ENCODE measurements around the gene GATAD2B. TPM values are rescaled to one million over a fixed set of nuclear protein-coding genes. Genes with fewer than 3 reads are reported as not detected.

The GATAD2B gene
- 10 to 100 TPM; 22.0 to 40.7 (median 28.1) TPM for total RNA-seq

GRCh38 chr1:153922972-153923925 is at the start of gene GATAD2B:
GATAD2B (minus strand) TSS chr1:153922972; CDS start chr1:153828347, 94,625 bp downstream.
- ATAC-seq (peak; percentile 96 to 98), DNase-seq (peak; percentile 100)
- intact Hi-C loops (cut with DNase I; ENCODE audit: low total_unique reads) (loop anchor here (1.0 to 5.0 kb wide), 5 partner anchors 23 to 126 kb away; partner anchors contain the start of genes CRTC2, DENND4B and RAB13), in situ Hi-C loops (cut with MboI; ENCODE audit: low sequenced_read_pairs in 4 of 4) (loop anchor here (10.0 to 25.0 kb wide), 2 partner anchors 62 to 111 kb away; partner anchors contain the start of gene RAB13 (in 1 of the 4))
- Histone ChIP-seq H3K27me3 (no peaks in the 10 kb centered on the region), H3K4me1 (peaks cover 42% of the 10 kb centered on the region in 2 donors), H3K9me3 (no peaks in the 10 kb centered on the region), H3K4me3 (peak within 1 kb of the TSS; percentile 56 to 93 (median 92)), H3K36me3 (no peaks in the 10 kb centered on the region), H3K27ac (peak within 1 kb of the TSS; percentile 98 to 99 (median 98))
- peak; percentile 2 to 68 for TF ChIP-seq POLR2A (IDR thresholded peaks at IDR 0.05)
- TF ChIP-seq, protein P1, sequence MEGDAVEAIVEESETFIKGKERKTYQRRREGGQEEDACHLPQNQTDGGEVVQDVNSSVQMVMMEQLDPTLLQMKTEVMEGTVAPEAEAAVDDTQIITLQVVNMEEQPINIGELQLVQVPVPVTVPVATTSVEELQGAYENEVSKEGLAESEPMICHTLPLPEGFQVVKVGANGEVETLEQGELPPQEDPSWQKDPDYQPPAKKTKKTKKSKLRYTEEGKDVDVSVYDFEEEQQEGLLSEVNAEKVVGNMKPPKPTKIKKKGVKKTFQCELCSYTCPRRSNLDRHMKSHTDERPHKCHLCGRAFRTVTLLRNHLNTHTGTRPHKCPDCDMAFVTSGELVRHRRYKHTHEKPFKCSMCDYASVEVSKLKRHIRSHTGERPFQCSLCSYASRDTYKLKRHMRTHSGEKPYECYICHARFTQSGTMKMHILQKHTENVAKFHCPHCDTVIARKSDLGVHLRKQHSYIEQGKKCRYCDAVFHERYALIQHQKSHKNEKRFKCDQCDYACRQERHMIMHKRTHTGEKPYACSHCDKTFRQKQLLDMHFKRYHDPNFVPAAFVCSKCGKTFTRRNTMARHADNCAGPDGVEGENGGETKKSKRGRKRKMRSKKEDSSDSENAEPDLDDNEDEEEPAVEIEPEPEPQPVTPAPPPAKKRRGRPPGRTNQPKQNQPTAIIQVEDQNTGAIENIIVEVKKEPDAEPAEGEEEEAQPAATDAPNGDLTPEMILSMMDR (IDR thresholded peaks at IDR 0.05 in 4 of 5, conservative IDR thresholded peaks at IDR 0.05 in 1 of 5), result no peak

- no peak for ATAC-seq
- Histone ChIP-seq H3K4me1 (peaks cover 18 to 20% of the 10 kb centered on the region in 2 donors), H3K27ac (no peak overlapping the region), H3K9me3 (no peaks in the 10 kb centered on the region), H3K27me3 (no peaks in the 10 kb centered on the region), H3K36me3 (peaks cover 0 to 27% of the 10 kb centered on the region in 2 donors), H3K4me3 (no peak overlapping the region)
- TF ChIP-seq, protein P1 (IDR thresholded peaks at IDR 0.05 in 4 of 5, conservative IDR thresholded peaks at IDR 0.05 in 1 of 5), result no peak
- TF ChIP-seq POLR2A (IDR thresholded peaks at IDR 0.05), result no peak
- no peak for DNase-seq
- intact Hi-C loops (cut with DNase I; ENCODE audit: low total_unique reads) (no loop called here), in situ Hi-C loops (cut with MboI; ENCODE audit: low sequenced_read_pairs in 4 of 4) (loop anchor here in 1 of 4 donors (10.0 kb wide), 1 partner anchor 156 kb away; no protein-coding TSS in a partner anchor)
Measured at GRCh38 chr1:153970346-153970745, 47.6 kb upstream of the GATAD2B start.

DNA sequence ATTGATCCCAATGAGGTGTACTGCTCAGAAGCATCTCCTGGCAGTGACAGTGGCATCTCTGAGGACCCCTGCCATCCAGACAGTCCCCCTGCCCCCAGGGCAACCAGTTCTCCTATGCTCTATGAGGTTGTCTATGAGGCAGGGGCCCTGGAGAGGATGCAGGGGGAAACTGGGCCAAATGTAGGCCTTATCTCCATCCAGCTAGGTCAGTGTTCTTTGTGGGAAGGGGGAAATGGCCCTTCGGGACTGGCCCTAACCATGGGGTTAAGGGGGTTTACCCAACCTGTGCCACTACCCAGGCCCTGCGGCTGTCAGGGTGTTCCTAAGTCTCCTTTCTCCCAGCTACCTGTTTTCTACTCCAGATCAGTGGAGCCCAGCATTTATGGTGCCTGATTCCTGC is 46.2 kb upstream of the GATAD2B start:
- Histone ChIP-seq H3K27me3 (no peaks in the 10 kb centered on the region), H3K4me1 (peaks cover 25 to 26% of the 10 kb centered on the region in 2 donors), H3K36me3 (peaks cover 0 to 13% of the 10 kb centered on the region in 2 donors), H3K9me3 (no peaks in the 10 kb centered on the region), H3K4me3 (no peak overlapping the region), H3K27ac (peak overlapping the region in 2 of 4 donors; percentile 87 to 90)
- in situ Hi-C loops (cut with MboI; ENCODE audit: low sequenced_read_pairs in 4 of 4), result loop anchor here in 1 of 4 donors (10.0 kb wide), 1 partner anchor 294 kb away; the partner anchor contains the start of genes ILF2 and NPR1
- no peak for DNase-seq
- TF ChIP-seq, protein P1 (IDR thresholded peaks at IDR 0.05 in 4 of 5, conservative IDR thresholded peaks at IDR 0.05 in 1 of 5), result no peak
- TF ChIP-seq POLR2A (IDR thresholded peaks at IDR 0.05), result no peak
- ATAC-seq, result no peak
- intact Hi-C loops (cut with DNase I; ENCODE audit: low total_unique reads), result no loop called here

DNA sequence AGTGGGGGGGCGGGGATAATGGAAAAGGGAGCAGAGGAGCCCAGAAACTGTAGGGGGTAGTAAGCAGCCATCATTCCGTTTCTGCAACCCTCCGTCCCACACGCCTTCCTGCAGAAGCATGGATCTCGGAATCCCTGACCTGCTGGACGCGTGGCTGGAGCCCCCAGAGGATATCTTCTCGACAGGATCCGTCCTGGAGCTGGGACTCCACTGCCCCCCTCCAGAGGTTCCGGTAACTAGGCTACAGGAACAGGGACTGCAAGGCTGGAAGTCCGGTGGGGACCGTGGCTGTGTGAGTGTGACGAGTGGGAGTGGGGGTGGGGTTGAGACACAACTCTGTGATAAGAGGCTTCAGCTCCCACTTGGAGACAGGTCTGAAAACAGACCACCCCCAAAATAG is 45.6 kb upstream of the GATAD2B start:
- no peaks in the 10 kb centered on the region for H3K9me3 ChIP-seq
- peak overlapping the region; percentile 87 to 94 (median 90) for H3K27ac ChIP-seq
- peaks cover 0 to 8% of the 10 kb centered on the region in 2 donors for H3K36me3 ChIP-seq
- no peaks in the 10 kb centered on the region for H3K27me3 ChIP-seq
- intact Hi-C loops (cut with DNase I; ENCODE audit: low total_unique reads) (no loop called here), in situ Hi-C loops (cut with MboI; ENCODE audit: low sequenced_read_pairs in 4 of 4) (loop anchor here in 1 of 4 donors (10.0 kb wide), 1 partner anchor 294 kb away; the partner anchor contains the start of genes ILF2 and NPR1)
- DNase-seq (no peak), ATAC-seq (no peak)
- no peak for TF ChIP-seq POLR2A (IDR thresholded peaks at IDR 0.05)
- TF ChIP-seq, protein P1 (IDR thresholded peaks at IDR 0.05 in 4 of 5, conservative IDR thresholded peaks at IDR 0.05 in 1 of 5), result no peak
- H3K4me3 ChIP-seq, result peak overlapping the region; percentile 56 to 68 (median 62)
- peaks cover 26 to 28% of the 10 kb centered on the region in 2 donors for H3K4me1 ChIP-seq
